Endothelial cell (in vitro differentiated cells): ENCODE measurements around the gene PODNL1. TPM values are rescaled to one million over a fixed set of nuclear protein-coding genes. Genes with fewer than 3 reads are reported as not detected.

ENCODE experiments used
- DNase-seq: peaks from one replicate; pipeline ENCODE4 v3.0.0; 2021; ENCODE audit warnings: low spot score
- H3K27ac Mint-ChIP-seq: one replicate; pipeline ENCODE4 v1.8.0; 2021; ENCODE audit warnings: mixed read lengths, inconsistent platforms; ENCODE audit not compliant: unreplicated experiment
- H3K27me3 Mint-ChIP-seq: one replicate; pipeline ENCODE4 v1.8.0; 2021; ENCODE audit warnings: mild to moderate bottlenecking, moderate library complexity, mixed read lengths, inconsistent platforms; ENCODE audit not compliant: unreplicated experiment
- H3K36me3 Mint-ChIP-seq: one replicate; pipeline ENCODE4 v1.8.0; 2021; ENCODE audit warnings: mild to moderate bottlenecking, low read depth, mixed read lengths, inconsistent platforms; ENCODE audit not compliant: unreplicated experiment
- H3K4me1 Mint-ChIP-seq: one replicate; pipeline ENCODE4 v1.8.0; 2021; ENCODE audit warnings: mild to moderate bottlenecking, mixed read lengths, inconsistent platforms; ENCODE audit not compliant: unreplicated experiment
- H3K4me3 Mint-ChIP-seq: one replicate; pipeline ENCODE4 v1.8.0; 2021; ENCODE audit warnings: mild to moderate bottlenecking, mixed read lengths, inconsistent platforms; ENCODE audit not compliant: unreplicated experiment
- H3K9me3 Mint-ChIP-seq: one replicate; pipeline ENCODE4 v1.8.0; 2021; ENCODE audit warnings: mixed read lengths, inconsistent platforms; ENCODE audit not compliant: unreplicated experiment
- CTCF ChIP-seq: fragments of 200-600 bp; sonication (generic); IDR thresholded peaks from one replicate; pipeline ENCODE4 v1.5.0; 2021; ENCODE audit warnings: antibody characterized with exemption; ENCODE audit not compliant: unreplicated experiment
- total RNA-seq: library from RNA; stranded (reverse); fragmentation: NEBNext Ultra II Directional; extraction: Animal tissue kit (Norgen Biotek cat#: 25700); gene quantifications from one replicate; pipeline ENCODE4 v1.2.1, GENCODE V29; 2021; ENCODE audit not compliant: unreplicated experiment

Gene PODNL1
- total RNA-seq, 1 donor from 2014 or later: not detected

DNA sequence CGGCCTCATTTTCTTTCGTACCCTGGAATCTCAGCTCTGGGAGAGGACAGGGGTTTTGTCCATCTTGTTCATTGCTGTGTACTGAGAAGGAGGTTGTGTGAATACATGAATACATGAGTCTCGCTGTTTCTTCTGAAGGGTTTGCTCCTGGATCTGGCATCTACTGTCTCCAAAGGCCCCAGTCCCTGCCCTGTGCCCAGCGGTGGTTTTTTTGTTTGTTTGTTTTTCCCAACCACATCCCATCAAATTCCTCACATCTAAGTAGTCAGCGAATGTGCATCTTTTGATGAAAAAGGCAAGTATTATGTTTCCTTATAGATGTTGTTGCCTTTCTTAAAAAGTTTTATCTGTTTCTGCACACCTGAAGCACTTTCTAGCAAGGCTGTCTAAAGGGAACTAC lies 26.6 kb upstream of the PODNL1 start:
- Mint-ChIP-seq H3K27me3 (peaks cover 9% of the 10 kb centered on the region), H3K27ac (no peak overlapping the region), H3K4me1 (peaks cover 4% of the 10 kb centered on the region), H3K4me3 (peak overlapping the region; percentile 45), H3K36me3 (peaks cover 15% of the 10 kb centered on the region), H3K9me3 (no peaks in the 10 kb centered on the region)
- no peak for TF ChIP-seq CTCF
- DNase-seq: no peak

- Mint-ChIP-seq H3K4me3 (no peak overlapping the region), H3K9me3 (no peaks in the 10 kb centered on the region), H3K36me3 (peaks cover 13% of the 10 kb centered on the region), H3K27me3 (peaks cover 12% of the 10 kb centered on the region), H3K4me1 (peaks cover 4% of the 10 kb centered on the region), H3K27ac (no peak overlapping the region)
- DNase-seq: no peak
- no peak for TF ChIP-seq CTCF
Measured at GRCh38 chr19:13963603-13964105, 25.4 kb upstream of the PODNL1 start.

DNA sequence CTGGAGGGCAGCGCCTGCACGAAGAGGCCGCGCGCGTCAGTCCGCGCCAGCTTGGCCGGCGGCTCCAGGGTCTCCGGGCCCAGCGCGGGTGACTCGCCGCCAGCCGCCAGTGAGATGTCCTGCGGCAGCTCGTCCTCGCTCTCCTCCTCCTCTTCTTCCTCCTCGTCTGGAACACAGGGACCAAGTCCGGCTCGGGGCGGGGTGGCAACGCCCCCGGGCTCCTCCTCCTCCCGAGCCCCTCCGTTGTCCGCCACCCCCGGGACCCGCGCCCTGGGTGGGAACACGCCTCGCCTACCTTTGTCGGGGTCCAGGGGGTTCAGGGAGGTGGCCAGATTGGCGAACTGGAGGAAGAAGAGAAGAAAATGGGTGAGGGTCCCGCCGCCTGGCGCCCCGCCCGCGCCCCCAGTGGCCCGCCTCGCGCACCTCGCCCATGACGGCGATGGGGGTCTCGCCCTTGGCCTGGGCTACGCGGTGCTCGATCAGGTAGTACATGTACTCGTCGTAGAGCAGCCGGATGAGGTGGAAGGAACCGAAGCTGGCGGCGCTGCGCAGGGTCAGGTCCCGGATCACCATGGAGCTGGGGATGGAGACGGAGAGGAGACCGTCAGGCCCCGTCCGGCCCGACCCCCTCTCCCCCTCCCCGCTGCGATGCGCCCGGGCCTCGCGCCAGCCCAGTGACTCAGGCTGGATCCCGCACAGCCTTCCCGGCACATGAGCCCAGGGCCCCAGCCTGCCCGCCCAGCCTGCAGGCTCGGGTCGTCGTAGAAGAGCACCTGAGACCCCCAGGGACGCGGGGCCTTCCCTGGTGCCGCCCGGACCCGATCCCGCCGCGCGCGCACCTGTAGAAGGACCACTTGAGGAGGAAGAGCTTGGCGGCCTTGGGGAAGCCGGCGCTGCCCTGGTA lies 24.7 kb upstream of the PODNL1 start:
- peaks cover 4% of the 10 kb centered on the region for H3K4me1 Mint-ChIP-seq

DNA sequence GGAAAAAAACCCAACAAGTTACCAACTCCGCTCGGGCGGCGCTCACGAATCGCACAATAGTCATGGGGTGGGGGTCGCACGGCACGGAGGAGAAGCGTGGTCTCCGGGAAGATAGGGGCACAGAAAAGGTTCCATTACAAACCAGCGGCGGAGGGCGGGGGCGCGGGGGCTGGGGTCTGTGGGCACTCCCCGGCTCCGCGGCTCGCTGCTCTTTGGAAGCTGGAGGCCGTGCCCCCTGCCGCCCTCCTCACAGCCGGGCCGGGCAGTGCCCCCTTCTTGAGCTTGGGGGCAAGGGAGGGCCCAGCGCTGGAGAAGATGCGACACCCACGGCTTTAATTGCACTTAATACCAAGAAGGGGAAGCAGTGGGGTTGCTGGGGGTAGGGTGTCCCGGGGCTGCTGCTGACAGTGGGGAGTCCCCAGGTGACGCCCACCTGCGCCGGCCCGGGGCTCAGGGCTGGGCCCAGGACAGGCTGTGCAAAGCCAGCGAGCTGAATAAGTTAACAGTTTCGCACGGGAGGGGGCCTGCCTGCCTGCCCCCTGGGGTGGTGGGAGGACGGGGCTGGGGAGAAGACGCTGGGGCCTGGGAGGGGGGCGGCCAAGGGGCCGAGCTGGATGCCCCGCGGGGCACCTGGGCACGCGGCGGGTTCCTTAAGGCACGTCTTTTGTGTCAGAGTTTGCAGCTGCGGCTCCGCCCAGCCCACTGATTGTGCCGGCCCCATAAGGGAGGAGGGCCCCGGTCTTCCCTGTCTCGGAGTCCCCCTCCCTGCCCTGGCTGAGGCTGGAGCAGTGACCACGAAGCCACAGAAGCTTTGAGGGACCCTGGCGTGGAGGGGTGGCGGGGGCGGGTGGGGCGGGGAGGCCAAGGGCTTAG lies 23.8 kb upstream of the PODNL1 start:
- TF ChIP-seq CTCF: no peak
- Mint-ChIP-seq H3K36me3 (peaks cover 20% of the 10 kb centered on the region), H3K27ac (peak overlapping the region; percentile 52), H3K27me3 (peaks cover 13% of the 10 kb centered on the region), H3K4me3 (peak overlapping the region; percentile 57), H3K9me3 (no peaks in the 10 kb centered on the region), H3K4me1 (peaks cover 4% of the 10 kb centered on the region)
- no peak for DNase-seq

More for the DNA sequence above, 24.7 kb upstream of the PODNL1 start:
- no peak overlapping the region for H3K4me3 Mint-ChIP-seq
- no peak overlapping the region for H3K27ac Mint-ChIP-seq
- DNase-seq: no peak
- TF ChIP-seq CTCF: no peak
- H3K9me3 Mint-ChIP-seq: no peaks in the 10 kb centered on the region
- H3K36me3 Mint-ChIP-seq: peaks cover 18% of the 10 kb centered on the region
- H3K27me3 Mint-ChIP-seq: peaks cover 13% of the 10 kb centered on the region
